SK-N-MC (cell line): ENCODE results near the gene SNRNP200.

Experiments used
- EZH2 ChIP-seq: fragments of 200-600 bp; sonication (generic); IDR thresholded peaks from one replicate; pipeline ENCODE4 v1.6.1; 2017; ENCODE audit warnings: antibody characterized with exemption
- POLR2AphosphoS5 ChIP-seq: IDR thresholded peaks from 2 replicates; pipeline ENCODE4 v1.6.1; 2012; ENCODE audit warnings: mild to moderate bottlenecking, low read depth, low read length, borderline replicate concordance

- no peak for TF ChIP-seq EZH2
- no peak for TF ChIP-seq POLR2AphosphoS5
Measured at GRCh38 chr2:96345868-96346462, 40.6 kb upstream of the SNRNP200 start.
